Omental fat pad (tissue), 4 donors: Measurements from ENCODE around the gene ANKRA2. TPM values are rescaled to one million over a fixed set of nuclear protein-coding genes. Genes with fewer than 3 reads are reported as not detected.

ENCODE experiments used
- ATAC-seq: fragments of 150-250 bp; one replicate; pipeline ENCODE4 v1.9.1; 2016; ENCODE audit warnings: mild to moderate bottlenecking, moderate library complexity; ENCODE audit not compliant: low FRiP score
- DNase-seq: peaks from one replicate; pipeline ENCODE4 v3.0.0-alpha.2; 2019; ENCODE audit warnings: low spot score
- total RNA-seq, 4 donors: library from RNA; depleted of rRNA; stranded (reverse); fragments of >200 nt; gene quantifications; one replicate each; pipeline ENCODE4 v1.1.0, GENCODE V29; 2016
- TF ChIP-seq, protein P1 (sequence below), 3 donors: fragments of 450-650 bp; IDR thresholded peaks; one replicate each; pipeline ENCODE4 v1.5.1; 2016 to 2017; ENCODE audit warnings: antibody characterized with exemption in 3 of 3, mild to moderate bottlenecking in 3 of 3, moderate library complexity in 2 of 3

Gene ANKRA2
- total RNA-seq, 4 donors from 2014 or later = 13.3 to 22.9 (median 16.4) TPM

DNA sequence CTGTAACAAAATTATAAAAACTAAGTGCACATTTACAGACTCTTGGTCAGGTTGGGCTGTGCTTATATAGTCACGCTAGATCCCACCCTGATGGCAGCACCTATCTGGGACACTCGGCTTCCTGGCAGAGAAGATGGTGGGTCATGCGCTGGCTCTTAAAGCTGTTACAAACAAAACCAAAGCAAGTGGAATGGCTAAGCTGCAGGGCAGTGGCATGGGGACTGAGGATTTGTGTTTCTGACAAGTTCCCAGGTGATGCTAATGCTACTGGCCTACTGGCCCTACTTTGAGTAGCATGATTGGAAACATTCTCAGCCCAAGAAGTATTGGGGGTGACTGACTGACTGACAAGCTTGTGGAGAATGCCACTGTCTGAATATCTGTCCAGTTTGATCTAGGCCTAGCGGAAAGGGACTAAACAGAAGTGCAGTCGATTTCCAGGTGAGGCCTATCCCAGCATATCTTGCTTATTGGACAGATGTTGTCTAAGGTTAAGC is 58.9 kb downstream of the ANKRA2 start:
- no peak for ATAC-seq
- DNase-seq = no peak
- TF ChIP-seq, protein P1, sequence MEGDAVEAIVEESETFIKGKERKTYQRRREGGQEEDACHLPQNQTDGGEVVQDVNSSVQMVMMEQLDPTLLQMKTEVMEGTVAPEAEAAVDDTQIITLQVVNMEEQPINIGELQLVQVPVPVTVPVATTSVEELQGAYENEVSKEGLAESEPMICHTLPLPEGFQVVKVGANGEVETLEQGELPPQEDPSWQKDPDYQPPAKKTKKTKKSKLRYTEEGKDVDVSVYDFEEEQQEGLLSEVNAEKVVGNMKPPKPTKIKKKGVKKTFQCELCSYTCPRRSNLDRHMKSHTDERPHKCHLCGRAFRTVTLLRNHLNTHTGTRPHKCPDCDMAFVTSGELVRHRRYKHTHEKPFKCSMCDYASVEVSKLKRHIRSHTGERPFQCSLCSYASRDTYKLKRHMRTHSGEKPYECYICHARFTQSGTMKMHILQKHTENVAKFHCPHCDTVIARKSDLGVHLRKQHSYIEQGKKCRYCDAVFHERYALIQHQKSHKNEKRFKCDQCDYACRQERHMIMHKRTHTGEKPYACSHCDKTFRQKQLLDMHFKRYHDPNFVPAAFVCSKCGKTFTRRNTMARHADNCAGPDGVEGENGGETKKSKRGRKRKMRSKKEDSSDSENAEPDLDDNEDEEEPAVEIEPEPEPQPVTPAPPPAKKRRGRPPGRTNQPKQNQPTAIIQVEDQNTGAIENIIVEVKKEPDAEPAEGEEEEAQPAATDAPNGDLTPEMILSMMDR (IDR thresholded peaks at IDR 0.05) = no peak

Other genes with a start within 250 kb of the ANKRA2 start
- gene FOXD1, start 116.9 kb downstream of the ANKRA2 start, total RNA-seq = under 1 TPM in 1 of 4 donors, not detected in 3; 0.63 TPM
- 100 to 1,000 TPM; 407 to 480 (median 449) TPM for gene BTF3, start 67.2 kb downstream of the ANKRA2 start, total RNA-seq
- 10 to 100 TPM; 24.9 to 51.0 (median 33.3) TPM for gene UTP15, start 104 bp upstream of the ANKRA2 start, total RNA-seq
- gene ARHGEF28, start 60.6 kb upstream of the ANKRA2 start, total RNA-seq = 10 to 100 TPM in 3 of 4 donors, 1 to 10 TPM in 1; 8.2 to 16.5 (median 15.4) TPM